HEK293 (cell line): Measurements from ENCODE around the gene FRMD6.

Experiments
- ZFHX2 ChIP-seq: fragments of 450-650 bp; formaldehyde crosslinking; conservative IDR thresholded peaks from 2 replicates; pipeline ENCODE4 v1.5.1; 2016; ENCODE audit warnings: missing biosample characterization, missing genetic modification characterization
- ZNF561 ChIP-seq: fragments of 450-650 bp; IDR thresholded peaks from 2 replicates; pipeline ENCODE4 v1.5.1; 2018; ENCODE audit warnings: missing biosample characterization, missing genetic modification characterization, borderline replicate concordance
- ZNF571 ChIP-seq: fragments of 450-650 bp; formaldehyde crosslinking; IDR thresholded peaks from 2 replicates; pipeline ENCODE4 v1.5.0; 2017; ENCODE audit warnings: missing biosample characterization, missing genetic modification characterization
- TF ChIP-seq, protein P1 (sequence below): fragments of 450-650 bp; formaldehyde crosslinking; IDR thresholded peaks from 2 replicates; pipeline ENCODE4 v1.5.1; 2016; ENCODE audit warnings: missing biosample characterization, missing genetic modification characterization
- TF ChIP-seq, protein P2 (sequence below): fragments of 450-650 bp; formaldehyde crosslinking; IDR thresholded peaks from 2 replicates; pipeline ENCODE4 v1.5.1; 2016; ENCODE audit warnings: missing biosample characterization, missing genetic modification characterization
- TF ChIP-seq, protein P3 (sequence below): fragments of 450-650 bp; formaldehyde crosslinking; IDR thresholded peaks from 2 replicates; pipeline ENCODE4 v1.5.1; 2017; ENCODE audit warnings: missing biosample characterization, missing genetic modification characterization
- TF ChIP-seq, protein P4 (sequence below): fragments of 450-650 bp; formaldehyde crosslinking; IDR thresholded peaks from 2 replicates; pipeline ENCODE4 v1.5.1; 2016; ENCODE audit warnings: missing biosample characterization, missing genetic modification characterization

DNA sequence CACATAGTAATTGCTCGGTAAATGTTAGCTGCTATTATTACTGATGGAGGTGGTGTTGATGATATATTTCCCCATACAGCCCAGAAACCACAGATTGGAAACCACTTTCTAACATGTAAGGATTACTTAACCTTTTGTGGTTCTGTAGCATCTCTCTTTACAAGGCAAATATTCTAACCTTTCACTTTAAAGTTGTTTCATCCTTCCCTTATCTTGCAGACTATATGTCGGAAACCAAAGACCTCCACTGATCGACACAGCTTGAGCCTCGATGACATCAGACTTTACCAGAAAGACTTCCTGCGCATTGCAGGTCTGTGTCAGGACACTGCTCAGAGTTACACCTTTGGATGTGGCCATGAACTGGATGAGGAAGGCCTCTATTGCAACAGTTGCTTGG is 75.8 kb downstream of the FRMD6 start:
- TF ChIP-seq, protein P1, sequence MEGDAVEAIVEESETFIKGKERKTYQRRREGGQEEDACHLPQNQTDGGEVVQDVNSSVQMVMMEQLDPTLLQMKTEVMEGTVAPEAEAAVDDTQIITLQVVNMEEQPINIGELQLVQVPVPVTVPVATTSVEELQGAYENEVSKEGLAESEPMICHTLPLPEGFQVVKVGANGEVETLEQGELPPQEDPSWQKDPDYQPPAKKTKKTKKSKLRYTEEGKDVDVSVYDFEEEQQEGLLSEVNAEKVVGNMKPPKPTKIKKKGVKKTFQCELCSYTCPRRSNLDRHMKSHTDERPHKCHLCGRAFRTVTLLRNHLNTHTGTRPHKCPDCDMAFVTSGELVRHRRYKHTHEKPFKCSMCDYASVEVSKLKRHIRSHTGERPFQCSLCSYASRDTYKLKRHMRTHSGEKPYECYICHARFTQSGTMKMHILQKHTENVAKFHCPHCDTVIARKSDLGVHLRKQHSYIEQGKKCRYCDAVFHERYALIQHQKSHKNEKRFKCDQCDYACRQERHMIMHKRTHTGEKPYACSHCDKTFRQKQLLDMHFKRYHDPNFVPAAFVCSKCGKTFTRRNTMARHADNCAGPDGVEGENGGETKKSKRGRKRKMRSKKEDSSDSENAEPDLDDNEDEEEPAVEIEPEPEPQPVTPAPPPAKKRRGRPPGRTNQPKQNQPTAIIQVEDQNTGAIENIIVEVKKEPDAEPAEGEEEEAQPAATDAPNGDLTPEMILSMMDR (tag by site-specific recombination), result no peak
- TF ChIP-seq, protein P2, sequence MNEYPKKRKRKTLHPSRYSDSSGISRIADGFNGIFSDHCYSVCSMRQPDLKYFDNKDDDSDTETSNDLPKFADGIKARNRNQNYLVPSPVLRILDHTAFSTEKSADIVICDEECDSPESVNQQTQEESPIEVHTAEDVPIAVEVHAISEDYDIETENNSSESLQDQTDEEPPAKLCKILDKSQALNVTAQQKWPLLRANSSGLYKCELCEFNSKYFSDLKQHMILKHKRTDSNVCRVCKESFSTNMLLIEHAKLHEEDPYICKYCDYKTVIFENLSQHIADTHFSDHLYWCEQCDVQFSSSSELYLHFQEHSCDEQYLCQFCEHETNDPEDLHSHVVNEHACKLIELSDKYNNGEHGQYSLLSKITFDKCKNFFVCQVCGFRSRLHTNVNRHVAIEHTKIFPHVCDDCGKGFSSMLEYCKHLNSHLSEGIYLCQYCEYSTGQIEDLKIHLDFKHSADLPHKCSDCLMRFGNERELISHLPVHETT, result no peak
- TF ChIP-seq ZNF571 (no peak), ZNF561 (tag by site-specific recombination) (no peak), ZFHX2 (no peak)
- TF ChIP-seq, protein P3, sequence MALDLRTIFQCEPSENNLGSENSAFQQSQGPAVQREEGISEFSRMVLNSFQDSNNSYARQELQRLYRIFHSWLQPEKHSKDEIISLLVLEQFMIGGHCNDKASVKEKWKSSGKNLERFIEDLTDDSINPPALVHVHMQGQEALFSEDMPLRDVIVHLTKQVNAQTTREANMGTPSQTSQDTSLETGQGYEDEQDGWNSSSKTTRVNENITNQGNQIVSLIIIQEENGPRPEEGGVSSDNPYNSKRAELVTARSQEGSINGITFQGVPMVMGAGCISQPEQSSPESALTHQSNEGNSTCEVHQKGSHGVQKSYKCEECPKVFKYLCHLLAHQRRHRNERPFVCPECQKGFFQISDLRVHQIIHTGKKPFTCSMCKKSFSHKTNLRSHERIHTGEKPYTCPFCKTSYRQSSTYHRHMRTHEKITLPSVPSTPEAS (tag by site-specific recombination), result no peak
- TF ChIP-seq, protein P4, sequence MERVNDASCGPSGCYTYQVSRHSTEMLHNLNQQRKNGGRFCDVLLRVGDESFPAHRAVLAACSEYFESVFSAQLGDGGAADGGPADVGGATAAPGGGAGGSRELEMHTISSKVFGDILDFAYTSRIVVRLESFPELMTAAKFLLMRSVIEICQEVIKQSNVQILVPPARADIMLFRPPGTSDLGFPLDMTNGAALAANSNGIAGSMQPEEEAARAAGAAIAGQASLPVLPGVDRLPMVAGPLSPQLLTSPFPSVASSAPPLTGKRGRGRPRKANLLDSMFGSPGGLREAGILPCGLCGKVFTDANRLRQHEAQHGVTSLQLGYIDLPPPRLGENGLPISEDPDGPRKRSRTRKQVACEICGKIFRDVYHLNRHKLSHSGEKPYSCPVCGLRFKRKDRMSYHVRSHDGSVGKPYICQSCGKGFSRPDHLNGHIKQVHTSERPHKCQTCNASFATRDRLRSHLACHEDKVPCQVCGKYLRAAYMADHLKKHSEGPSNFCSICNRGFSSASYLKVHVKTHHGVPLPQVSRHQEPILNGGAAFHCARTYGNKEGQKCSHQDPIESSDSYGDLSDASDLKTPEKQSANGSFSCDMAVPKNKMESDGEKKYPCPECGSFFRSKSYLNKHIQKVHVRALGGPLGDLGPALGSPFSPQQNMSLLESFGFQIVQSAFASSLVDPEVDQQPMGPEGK (tag by site-specific recombination), result no peak
